GM12878 (cell line): ENCODE results near the gene LGALS8. TPM values are rescaled to one million over a fixed set of nuclear protein-coding genes. Genes with fewer than 3 reads are reported as not detected.

Experiments used
- ATAC-seq: fragments of 200-7000 bp; cut with Tn5 transposase; 3 replicates; pipeline ENCODE4 v1.9.1; 2020; ENCODE audit warnings: mild to moderate bottlenecking, moderate library complexity
- BruUV-seq: library from RNA; stranded (reverse); fragments of 400-500 nt; replicated peaks from 2 replicates; lab custom pipeline; 2021; lab: Mats Ljungman, UMichigan
- CTCF ChIA-PET: fragments of 300-600 bp; sonication (Branson Sonifier 250); formaldehyde crosslinking; extraction: SDS; loops from one replicate; lab custom pipeline; 2021; ENCODE audit warnings: inconsistent platforms; lab: Yijun Ruan, JAX
- POLR2A ChIA-PET: fragments of 350-600 bp; formaldehyde crosslinking; extraction: SDS; loops from one replicate; lab custom pipeline; 2021; ENCODE audit warnings: inconsistent platforms; lab: Charles Lee
- RAD21 ChIA-PET: fragments of 300-600 bp; sonication (Branson Sonifier 250); formaldehyde crosslinking; loops from one replicate; lab custom pipeline; 2023; ENCODE audit warnings: antibody characterized with exemption; ENCODE audit not compliant: unreplicated experiment; lab: Charles Lee
- SMC1A ChIA-PET: fragments of 300-600 bp; sonication (Branson Sonifier 250); formaldehyde crosslinking; loops from one replicate; lab custom pipeline; 2023; ENCODE audit not compliant: unreplicated experiment, uncharacterized antibody; lab: Charles Lee
- DNase-seq: peaks from one replicate; pipeline ENCODE4 v3.0.0-alpha.2; 2011; ENCODE audit warnings: low read depth, low spot score
- FAIRE-seq: peaks from 3 replicates; lab custom pipeline; 2011; peaks lifted over from hg19 to GRCh38; lab: Jason Lieb, UNC
- H2AFZ ChIP-seq: 2 replicates; pipeline ENCODE4 v1.6.0; 2011; ENCODE audit warnings: low read depth, low read length, control low read depth; ENCODE audit not compliant: control insufficient read depth
- H3K27ac ChIP-seq: 2 replicates; pipeline ENCODE4 v1.5.1; 2011; ENCODE audit warnings: control low read depth; ENCODE audit not compliant: control insufficient read depth, insufficient read depth
- H3K27me3 ChIP-seq, 2 experiments: replicated peaks in 1 of 2; 2 replicates each; pipeline versions ENCODE4 v1.6.0 to v1.6.1; 2011; ENCODE audit warnings: low read length in 1 of 2; ENCODE audit not compliant: control insufficient read depth in 2 of 2, insufficient read depth in 2 of 2
- H3K36me3 ChIP-seq, 2 experiments: 2 replicates each; pipeline ENCODE4 v1.5.1; 2011; ENCODE audit warnings: low read length in 1 of 2; ENCODE audit not compliant: control insufficient read depth in 2 of 2, insufficient read depth in 2 of 2
- H3K4me1 ChIP-seq: 2 replicates; pipeline ENCODE4 v1.6.1; 2011; ENCODE audit warnings: mild to moderate bottlenecking, low read length, moderate library complexity, mixed read lengths; ENCODE audit not compliant: control insufficient read depth, insufficient read depth
- H3K4me2 ChIP-seq: 2 replicates; pipeline ENCODE4 v1.6.0; 2011; ENCODE audit warnings: control low read depth; ENCODE audit not compliant: control insufficient read depth, insufficient read depth
- H3K4me3 ChIP-seq: fragments of 200-600 bp; sonication (generic); 2 replicates; pipeline ENCODE4 v1.5.1; 2016
- H3K79me2 ChIP-seq: 2 replicates; pipeline ENCODE4 v1.6.0; 2011; ENCODE audit warnings: low read length; ENCODE audit not compliant: control insufficient read depth, insufficient read depth
- H3K9ac ChIP-seq: 2 replicates; pipeline ENCODE4 v1.8.0; 2011; ENCODE audit warnings: low read length, control low read depth, mixed read lengths; ENCODE audit not compliant: control insufficient read depth, insufficient read depth
- H3K9me3 ChIP-seq: replicated peaks from 3 replicates; pipeline ENCODE4 v1.5.1; 2011; ENCODE audit warnings: mild to moderate bottlenecking, low read length; ENCODE audit not compliant: control insufficient read depth, insufficient read depth
- H4K20me1 ChIP-seq: 2 replicates; pipeline ENCODE4 v1.6.0; 2011; ENCODE audit not compliant: control insufficient read depth, insufficient read depth
- BMI1 ChIP-seq: fragments of 450-650 bp; IDR thresholded peaks from 2 replicates; pipeline ENCODE4 v1.6.1; 2016; ENCODE audit warnings: mild to moderate bottlenecking, moderate library complexity, borderline replicate concordance
- CTCF ChIP-seq, 3 experiments: IDR thresholded peaks in 2 of 3; conservative IDR thresholded peaks in 1 of 3; 2 replicates each; pipeline ENCODE4 v1.5.1; 2011; ENCODE audit warnings: low read depth in 3 of 3, low read length in 3 of 3, mild to moderate bottlenecking in 3 of 3, control low read depth in 2 of 3, moderate library complexity in 2 of 3, inconsistent platforms in 1 of 3, mixed read lengths in 1 of 3; ENCODE audit not compliant: control insufficient read depth in 2 of 3, insufficient read depth in 1 of 3; ENCODE audit errors: extremely low read depth in 1 of 3
- FOS ChIP-seq: IDR thresholded peaks from 3 replicates; pipeline ENCODE4 v1.6.1; 2011; ENCODE audit warnings: borderline replicate concordance; ENCODE audit not compliant: insufficient read length; ENCODE audit errors: extremely low read depth
- MAX ChIP-seq: IDR thresholded peaks from 2 replicates; pipeline ENCODE4 v1.6.1; 2012; ENCODE audit warnings: low read depth, low read length, improper control_type of control experiment
- PAX5 ChIP-seq: IDR thresholded peaks from 2 replicates; pipeline ENCODE4 v1.6.1; 2011; ENCODE audit warnings: low read depth, low read length, borderline replicate concordance
- RAD21 ChIP-seq: IDR thresholded peaks from 2 replicates; pipeline ENCODE4 v1.6.1; 2011; ENCODE audit warnings: mild to moderate bottlenecking, low read depth, low read length, moderate library complexity; ENCODE audit not compliant: insufficient read depth
- REST ChIP-seq: IDR thresholded peaks from 2 replicates; pipeline ENCODE4 v1.6.1; 2012; ENCODE audit warnings: mild to moderate bottlenecking, low read depth, low read length
- ZBED1 ChIP-seq: IDR thresholded peaks from 2 replicates; pipeline ENCODE4 v1.6.1; 2016; ENCODE audit warnings: borderline replicate concordance
- ZNF274 ChIP-seq: IDR thresholded peaks from one replicate; pipeline ENCODE4 v1.8.0; 2011; ENCODE audit not compliant: insufficient read length, insufficient read depth
- WGBS: methylation state at CpG from one replicate; pipeline ENCODE4 v1.1.6; 2016; ENCODE audit warnings: low lambda C conversion rate; ENCODE audit not compliant: insufficient replicate concordance, insufficient coverage; ENCODE audit errors: missing lambda C conversion rate; 5-methylcytosine and 5-hydroxymethylcytosine counted together
- in situ Hi-C: fragments of 300-500 bp; cut with MboI; formaldehyde crosslinking; loops from 9 replicates; pipeline ENCODE4 v1.14.3; 2018; ENCODE audit warnings: mixed read lengths
- intact Hi-C: fragments of 100-400 bp; cut with micrococcal nuclease; formaldehyde crosslinking; loops from one replicate; pipeline ENCODE4 v1.14.2; 2022; ENCODE audit not compliant: unreplicated experiment
- polyA plus RNA-seq, 11 experiments: library from polyadenylated mRNA; depleted of rRNA in 4 of 11; unstranded in 6 of 11; stranded (reverse) in 5 of 11; fragments of >200 nt; fragmentation: Nextera tagmentation in 4 of 11; fragmentation: Illumina TruSeq in 1 of 11; extraction: Ambion mirVana in 4 of 11; extraction: Trizol in 1 of 11; gene quantifications; 1 replicate in 1 of 11; 2 replicates in 10 of 11; pipeline versions ENCODE4 v1.2.1 to v1.2.3, GENCODE V29; 2011 to 2016; ENCODE audit warnings: inconsistent platforms in 2 of 11, missing spikeins in 2 of 11, low read depth in 1 of 11
- total RNA-seq, 4 experiments: library from RNA; depleted of rRNA in 3 of 4; stranded (reverse); fragments of >200 nt in 3 of 4; fragmentation: Illumina TruSeq in 1 of 4; extraction: Trizol in 1 of 4; gene quantifications; 2 replicates each; pipeline versions ENCODE4 v1.2.1 to v1.2.3, GENCODE V29; 2013 to 2021

The LGALS8 gene
- total and polyA plus RNA-seq, 10 of the 15 experiments (the other 5 are each of a cell fraction or from before 2014, with no cell fraction given), result 15.4 to 86.5 (median 19.2) TPM

GRCh38 chr1:236581528-236581927, 57.7 kb downstream of the LGALS8 start:
- no peaks in the 10 kb centered on the region for H3K4me1 ChIP-seq
- H3K36me3 ChIP-seq, result peaks cover 6 to 11% of the 10 kb centered on the region in 2 experiments
- no peak for DNase-seq
- H3K9me3 ChIP-seq, result no peaks in the 10 kb centered on the region
- 92% methylated on average over 2 of the region's 2 CpGs for WGBS
- no peak overlapping the region for H3K4me3 ChIP-seq
- in situ Hi-C loops, result no loop called here
- H3K4me2 ChIP-seq, result no peak overlapping the region
- no peaks in the 10 kb centered on the region for H3K79me2 ChIP-seq
- H3K27ac ChIP-seq, result no peak overlapping the region
- ChIA-PET SMC1A (no interaction called here), CTCF (no interaction called here), POLR2A (no interaction called here), RAD21 (no interaction called here)
- no peak overlapping the region for H3K9ac ChIP-seq
- no TSS peak for BruUV-seq
- no peak for FAIRE-seq
- no peaks in the 10 kb centered on the region for H3K27me3 ChIP-seq
- no peak for TF ChIP-seq BMI1
- no peak for TF ChIP-seq ZBED1
- TF ChIP-seq CTCF (IDR thresholded peaks at IDR 0.05 in 2 of 3, conservative IDR thresholded peaks at IDR 0.05 in 1 of 3; ENCODE audit: control insufficient read depth in 2 of 3, extremely low read depth in 1 of 3, insufficient read depth in 1 of 3, low read depth in 3 of 3, low read length in 3 of 3), result no peak
- no peak overlapping the region for H2AFZ ChIP-seq
- intact Hi-C loops, result no loop called here
- no peak for ATAC-seq
- no peaks in the 10 kb centered on the region for H4K20me1 ChIP-seq

GRCh38 chr1:236589531-236589930, 65.7 kb downstream of the LGALS8 start:
- BruUV-seq, result no TSS peak
- Histone ChIP-seq H3K79me2 (no peaks in the 10 kb centered on the region; the same call in 1 of the 2 replicates), H2AFZ (no peak overlapping the region), H3K9me3 (no peaks in the 10 kb centered on the region), H4K20me1 (no peaks in the 10 kb centered on the region), H3K4me3 (no peak overlapping the region), H3K9ac (no peak overlapping the region), H3K27me3 (no peaks in the 10 kb centered on the region), H3K4me1 (no peaks in the 10 kb centered on the region), H3K36me3 (peaks cover 3 to 18% of the 10 kb centered on the region in 2 experiments; a peak in 3 of 4 replicates), H3K4me2 (no peak overlapping the region), H3K27ac (no peak overlapping the region)
- FAIRE-seq, result no peak
- CTCF ChIA-PET, result no interaction called here
- in situ Hi-C loops, result no loop called here
- SMC1A ChIA-PET, result interaction anchor here (1.0 kb wide), 1 partner anchor 15 kb away, joined by 3 read pairs; no protein-coding TSS in a partner anchor
- RAD21 ChIA-PET, result no interaction called here
- POLR2A ChIA-PET, result no interaction called here
- no peak for ATAC-seq
- intact Hi-C loops, result no loop called here
- DNase-seq, result no peak
- 36% methylated on average over 4 of the region's 4 CpGs for WGBS
- TF ChIP-seq FOS (no peak), PAX5 (no peak), REST (no peak), MAX (no peak), ZNF274 (no peak), RAD21 (no peak)
